ENCODE results near the gene MEGF6. TPM values are rescaled to one million over a fixed set of nuclear protein-coding genes. Genes with fewer than 3 reads are reported as not detected.

Gene MEGF6
- total RNA-seq, 2 experiments from 2014 or later, result 1.7 to 2.5 TPM

- no peak overlapping the region for H3K27ac Mint-ChIP-seq
- H3K9me3 Mint-ChIP-seq, result no peaks in the 10 kb centered on the region
- no peaks in the 10 kb centered on the region for H3K36me3 Mint-ChIP-seq
- DNase-seq, result no peak
- peaks cover 2% of the 10 kb centered on the region for H3K4me1 Mint-ChIP-seq
- H3K4me3 Mint-ChIP-seq, result no peak overlapping the region
- peaks cover 10% of the 10 kb centered on the region for H3K27me3 Mint-ChIP-seq
Observed at GRCh38 chr1:3454811-3455618, 156.3 kb downstream of the MEGF6 start.

- H3K4me3 Mint-ChIP-seq, result peak within 1 kb of the TSS; percentile 29
Observed at GRCh38 chr1:3453891-3454810, 157.2 kb downstream of the MEGF6 start, which contains the start of gene ARHGEF16. Gene ARHGEF16, plus strand, starts transcription at chr1:3454665. Its CDS starts 8,420 bp downstream, at chr1:3463085.

GRCh38 chr1:3453203-3453761, 158.0 kb downstream of the MEGF6 start:
- no peaks in the 10 kb centered on the region for H3K9me3 Mint-ChIP-seq
- H3K27ac Mint-ChIP-seq, result no peak overlapping the region
- no peaks in the 10 kb centered on the region for H3K36me3 Mint-ChIP-seq
- peak; percentile 73 for DNase-seq
- H3K27me3 Mint-ChIP-seq, result peaks cover 10% of the 10 kb centered on the region
- peaks cover 2% of the 10 kb centered on the region for H3K4me1 Mint-ChIP-seq
- H3K4me3 Mint-ChIP-seq, result no peak overlapping the region

More at GRCh38 chr1:3453891-3454810, 157.2 kb downstream of the MEGF6 start, which contains the start of gene ARHGEF16:
- Mint-ChIP-seq H3K4me1 (peaks cover 2% of the 10 kb centered on the region), H3K27me3 (peaks cover 10% of the 10 kb centered on the region), H3K36me3 (no peaks in the 10 kb centered on the region), H3K9me3 (no peaks in the 10 kb centered on the region), H3K27ac (no peak within 1 kb of the TSS)
- DNase-seq, result peak; percentile 44

- DNase-seq, result no peak
- Mint-ChIP-seq H3K27ac (no peak overlapping the region), H3K36me3 (no peaks in the 10 kb centered on the region), H3K4me3 (no peak overlapping the region), H3K9me3 (peaks cover 1% of the 10 kb centered on the region), H3K4me1 (peaks cover 2% of the 10 kb centered on the region), H3K27me3 (peaks cover 10% of the 10 kb centered on the region)
Observed at GRCh38 chr1:3452866-3453175, 158.5 kb downstream of the MEGF6 start.

GRCh38 chr1:3451994-3452865, 159.1 kb downstream of the MEGF6 start:
- H3K27me3 Mint-ChIP-seq, result peaks cover 10% of the 10 kb centered on the region
- H3K4me1 Mint-ChIP-seq, result peaks cover 2% of the 10 kb centered on the region
- H3K36me3 Mint-ChIP-seq, result no peaks in the 10 kb centered on the region
- H3K4me3 Mint-ChIP-seq, result no peak overlapping the region
- DNase-seq, result no peak
- H3K27ac Mint-ChIP-seq, result no peak overlapping the region
- peaks cover 1% of the 10 kb centered on the region for H3K9me3 Mint-ChIP-seq

GRCh38 chr1:3450983-3451382, 160.3 kb downstream of the MEGF6 start:
- H3K4me1 Mint-ChIP-seq, result peaks cover 2% of the 10 kb centered on the region
- peaks cover 4% of the 10 kb centered on the region for H3K9me3 Mint-ChIP-seq
- H3K27ac Mint-ChIP-seq, result no peak overlapping the region
- H3K36me3 Mint-ChIP-seq, result no peaks in the 10 kb centered on the region
- DNase-seq, result no peak
- H3K27me3 Mint-ChIP-seq, result peaks cover 10% of the 10 kb centered on the region
- H3K4me3 Mint-ChIP-seq, result no peak overlapping the region

GRCh38 chr1:3450202-3450863, 161.0 kb downstream of the MEGF6 start:
- no peak for DNase-seq
- Mint-ChIP-seq H3K4me1 (peaks cover 2% of the 10 kb centered on the region), H3K36me3 (no peaks in the 10 kb centered on the region), H3K4me3 (no peak overlapping the region), H3K9me3 (peaks cover 4% of the 10 kb centered on the region), H3K27ac (no peak overlapping the region), H3K27me3 (peaks cover 6% of the 10 kb centered on the region)

GRCh38 chr1:3444736-3445135, 166.6 kb downstream of the MEGF6 start:
- no peak for DNase-seq
- H3K36me3 Mint-ChIP-seq, result no peaks in the 10 kb centered on the region
- peaks cover 4% of the 10 kb centered on the region for H3K9me3 Mint-ChIP-seq
- H3K4me1 Mint-ChIP-seq, result no peaks in the 10 kb centered on the region
- H3K27ac Mint-ChIP-seq, result no peak overlapping the region
- no peak overlapping the region for H3K4me3 Mint-ChIP-seq
- H3K27me3 Mint-ChIP-seq, result peaks cover 7% of the 10 kb centered on the region

- Mint-ChIP-seq H3K9me3 (peaks cover 4% of the 10 kb centered on the region), H3K4me1 (no peaks in the 10 kb centered on the region), H3K36me3 (no peaks in the 10 kb centered on the region), H3K27me3 (peaks cover 7% of the 10 kb centered on the region), H3K4me3 (no peak overlapping the region), H3K27ac (no peak overlapping the region)
- no peak for DNase-seq
Observed at GRCh38 chr1:3444298-3444697, 167.0 kb downstream of the MEGF6 start.

- H3K4me1 Mint-ChIP-seq, result no peaks in the 10 kb centered on the region
- DNase-seq, result no peak
- peaks cover 7% of the 10 kb centered on the region for H3K27me3 Mint-ChIP-seq
- no peak overlapping the region for H3K27ac Mint-ChIP-seq
- H3K4me3 Mint-ChIP-seq, result no peak overlapping the region
- no peaks in the 10 kb centered on the region for H3K36me3 Mint-ChIP-seq
- peaks cover 4% of the 10 kb centered on the region for H3K9me3 Mint-ChIP-seq
Observed at GRCh38 chr1:3443807-3444206, 167.5 kb downstream of the MEGF6 start.

GRCh38 chr1:3442901-3443300, 168.4 kb downstream of the MEGF6 start:
- H3K4me3 Mint-ChIP-seq, result no peak overlapping the region
- no peaks in the 10 kb centered on the region for H3K36me3 Mint-ChIP-seq
- no peak overlapping the region for H3K27ac Mint-ChIP-seq
- DNase-seq, result no peak
- H3K4me1 Mint-ChIP-seq, result no peaks in the 10 kb centered on the region
- H3K27me3 Mint-ChIP-seq, result peaks cover 7% of the 10 kb centered on the region
- H3K9me3 Mint-ChIP-seq, result peaks cover 3% of the 10 kb centered on the region

- H3K27ac Mint-ChIP-seq, result no peak overlapping the region
- H3K4me1 Mint-ChIP-seq, result no peaks in the 10 kb centered on the region
- no peak overlapping the region for H3K4me3 Mint-ChIP-seq
- peaks cover 7% of the 10 kb centered on the region for H3K27me3 Mint-ChIP-seq
- no peak for DNase-seq
- H3K36me3 Mint-ChIP-seq, result no peaks in the 10 kb centered on the region
- peaks cover 3% of the 10 kb centered on the region for H3K9me3 Mint-ChIP-seq
Observed at GRCh38 chr1:3442331-3442730, 169.0 kb downstream of the MEGF6 start.

- no peaks in the 10 kb centered on the region for H3K4me1 Mint-ChIP-seq
- no peak overlapping the region for H3K4me3 Mint-ChIP-seq
- peaks cover 7% of the 10 kb centered on the region for H3K27me3 Mint-ChIP-seq
- H3K9me3 Mint-ChIP-seq, result peaks cover 3% of the 10 kb centered on the region
- DNase-seq, result no peak
- no peak overlapping the region for H3K27ac Mint-ChIP-seq
- H3K36me3 Mint-ChIP-seq, result no peaks in the 10 kb centered on the region
Observed at GRCh38 chr1:3441880-3442279, 169.4 kb downstream of the MEGF6 start.

- H3K4me1 Mint-ChIP-seq, result no peaks in the 10 kb centered on the region
- H3K9me3 Mint-ChIP-seq, result peaks cover 3% of the 10 kb centered on the region
Observed at GRCh38 chr1:3441410-3441847, 169.9 kb downstream of the MEGF6 start.

More at GRCh38 chr1:3441410-3441847, 169.9 kb downstream of the MEGF6 start:
- H3K27ac Mint-ChIP-seq, result no peak overlapping the region
- H3K27me3 Mint-ChIP-seq, result peaks cover 7% of the 10 kb centered on the region
- no peak for DNase-seq
- H3K36me3 Mint-ChIP-seq, result no peaks in the 10 kb centered on the region
- no peak overlapping the region for H3K4me3 Mint-ChIP-seq

Measured in activated naive CD8-positive, alpha-beta T cell treated with anti-CD3 and anti-CD28 coated beads for 36 hours (primary cell).